Small intestine (tissue), 7 donors: ENCODE data around the gene GARNL3. TPM values are rescaled to one million over a fixed set of nuclear protein-coding genes. Genes with fewer than 3 reads are reported as not detected.

Experiments
- DNase-seq, 2 donors: peaks; one replicate each; pipeline versions ENCODE4 v3.0.0 to v3.0.0-alpha.2; 2013
- FAIRE-seq: peaks from 2 replicates; lab custom pipeline; 2012; peaks lifted over from hg19 to GRCh38; lab: Jason Lieb, UNC
- H3K27ac ChIP-seq, 3 donors: one replicate each; pipeline ENCODE4 v1.5.1; 2013; ENCODE audit warnings: low read length in 2 of 3, mild to moderate bottlenecking in 2 of 3, control low read depth in 1 of 3, inconsistent platforms in 1 of 3, low read depth in 1 of 3, moderate library complexity in 1 of 3
- H3K27me3 ChIP-seq, 3 donors: one replicate each; pipeline ENCODE4 v1.6.1; 2013; ENCODE audit warnings: low read length in 3 of 3, inconsistent platforms in 1 of 3; ENCODE audit not compliant: control insufficient read depth in 3 of 3, insufficient read depth in 3 of 3
- H3K36me3 ChIP-seq, 3 donors: one replicate each; pipeline ENCODE4 v1.6.1; 2013; ENCODE audit warnings: low read length in 3 of 3, inconsistent platforms in 1 of 3, low read depth in 1 of 3, mild to moderate bottlenecking in 1 of 3, moderate library complexity in 1 of 3; ENCODE audit not compliant: control insufficient read depth in 3 of 3, insufficient read depth in 2 of 3
- H3K4me1 ChIP-seq, 3 donors: one replicate each; pipeline ENCODE4 v1.6.1; 2013; ENCODE audit warnings: low read length in 2 of 3, inconsistent platforms in 1 of 3, low read depth in 1 of 3, mild to moderate bottlenecking in 1 of 3, moderate library complexity in 1 of 3; ENCODE audit not compliant: control insufficient read depth in 3 of 3, insufficient read depth in 2 of 3
- H3K4me3 ChIP-seq, 3 donors: one replicate each; pipeline ENCODE4 v1.5.1; 2013; ENCODE audit warnings: low read length in 3 of 3, control low read depth in 1 of 3, inconsistent platforms in 1 of 3, low read depth in 1 of 3, mild to moderate bottlenecking in 1 of 3, moderate library complexity in 1 of 3
- H3K9me3 ChIP-seq, 2 donors: one replicate each; pipeline ENCODE4 v1.6.1; 2013; ENCODE audit warnings: low read depth in 1 of 2, low read length in 1 of 2; ENCODE audit not compliant: control insufficient read depth in 2 of 2, insufficient read depth in 1 of 2
- WGBS, 3 donors: extraction: QIAGEN DNeasy Blood & Tissue Kit; methylation state at CpG; one replicate each; pipeline ENCODE4 v1.1.7; 2013; 5-methylcytosine and 5-hydroxymethylcytosine counted together
- polyA plus RNA-seq, 4 donors: library from polyadenylated mRNA; stranded (reverse) in 3 of 4; unstranded in 1 of 4; fragments of 200-250 nt in 3 of 4; fragments of 120-200 nt in 1 of 4; gene quantifications; one replicate each; pipeline versions ENCODE4 v1.2.1 to v1.2.3, GENCODE V29; 2013
- donor health status: healthy with polysubstance abuse.
- donor health status: control.
- donor health status: control.
- donor health status: Bipolar disorder and iron deficiency.
- donor health status: healthy.

The GARNL3 gene
- polyA plus RNA-seq, 4 donors: 1.6 to 11.3 (median 3.5) TPM

GRCh38 chr9:127277099-127277498 is 12.5 kb downstream of the GARNL3 start:
- no peak overlapping the region for H3K27ac ChIP-seq
- H3K36me3 ChIP-seq: no peaks in the 10 kb centered on the region
- H3K4me3 ChIP-seq: no peak overlapping the region
- WGBS, 3 donors: 42 to 49% (median 45%) methylated on average over 2 of the region's 2 CpGs
- no peak for DNase-seq
- no peak for FAIRE-seq
- no peaks in the 10 kb centered on the region for H3K4me1 ChIP-seq
- H3K9me3 ChIP-seq: no peaks in the 10 kb centered on the region
- no peaks in the 10 kb centered on the region for H3K27me3 ChIP-seq

- FAIRE-seq (no peak), DNase-seq (no peak)
- no peak overlapping the region for H3K27ac ChIP-seq
- H3K36me3 ChIP-seq: no peaks in the 10 kb centered on the region
- H3K9me3 ChIP-seq: no peaks in the 10 kb centered on the region
- 89 to 98% (median 95%) methylated on average over 1 of the region's 1 CpG for WGBS, 3 donors
- no peak overlapping the region for H3K4me3 ChIP-seq
- H3K27me3 ChIP-seq: no peaks in the 10 kb centered on the region
- H3K4me1 ChIP-seq: no peaks in the 10 kb centered on the region
Measured at GRCh38 chr9:127277770-127278169, 13.2 kb downstream of the GARNL3 start.

DNA sequence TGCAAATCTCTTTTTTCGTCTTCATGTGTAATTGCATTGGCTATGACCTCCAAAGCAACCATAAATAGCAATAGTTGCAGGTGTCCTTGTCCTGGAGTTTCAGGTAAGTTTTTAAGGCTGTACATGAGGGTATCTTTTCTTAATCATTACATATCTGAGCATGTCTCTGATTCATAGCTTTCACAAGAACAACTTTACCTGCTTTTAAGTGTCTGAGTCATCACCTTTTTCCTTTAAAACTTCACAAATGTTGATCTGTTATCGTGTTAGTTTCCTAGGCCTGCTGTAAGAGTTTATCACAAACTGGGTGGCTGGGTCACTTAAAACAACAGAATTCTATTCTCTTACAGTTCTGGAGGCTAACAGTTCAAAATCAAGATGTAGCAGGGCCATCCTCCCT is 13.8 kb downstream of the GARNL3 start:
- Histone ChIP-seq H3K27me3 (no peaks in the 10 kb centered on the region), H3K4me1 (no peaks in the 10 kb centered on the region), H3K4me3 (no peak overlapping the region), H3K9me3 (no peaks in the 10 kb centered on the region), H3K27ac (no peak overlapping the region), H3K36me3 (no peaks in the 10 kb centered on the region)
- DNase-seq (no peak), FAIRE-seq (no peak)
- WGBS, 3 donors: 72 to 92% (median 91%) methylated on average over 2 of the region's 2 CpGs

DNA sequence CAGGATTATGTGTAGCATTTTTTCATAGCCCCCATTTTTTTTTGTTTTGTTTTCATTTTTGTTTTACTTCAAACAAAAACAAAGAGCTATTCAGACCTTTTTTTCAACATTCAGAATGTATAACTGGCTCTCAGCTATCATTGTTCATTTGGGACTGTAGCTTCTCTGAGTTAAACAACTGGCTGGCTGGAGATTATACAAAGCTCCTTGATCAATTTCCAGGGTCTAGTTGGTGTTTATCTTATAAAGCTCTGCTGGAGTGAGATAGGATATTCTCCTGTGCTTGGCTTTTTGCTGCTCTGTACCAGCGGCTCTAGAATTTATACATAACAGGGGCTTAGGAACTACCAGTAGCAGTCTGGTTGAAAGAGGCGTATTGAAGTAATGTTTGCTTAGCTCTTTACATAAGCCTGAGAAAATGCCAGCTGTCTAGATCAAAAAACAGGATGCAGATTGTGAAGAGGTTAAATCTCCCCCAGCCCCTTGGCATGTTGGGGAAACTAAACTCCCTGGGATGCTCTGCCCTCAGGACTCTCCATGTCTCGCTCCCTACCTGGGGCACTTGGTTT is 15.2 kb downstream of the GARNL3 start:
- no peaks in the 10 kb centered on the region for H3K4me1 ChIP-seq
- H3K27me3 ChIP-seq: no peaks in the 10 kb centered on the region
- FAIRE-seq: no peak
- H3K9me3 ChIP-seq: no peaks in the 10 kb centered on the region
- no peak for DNase-seq
- H3K36me3 ChIP-seq: no peaks in the 10 kb centered on the region
- WGBS, 3 donors: 87 to 93% (median 91%) methylated on average over 3 of the region's 3 CpGs
- no peak overlapping the region for H3K27ac ChIP-seq
- H3K4me3 ChIP-seq: no peak overlapping the region

GRCh38 chr9:127280880-127281660 is 16.5 kb downstream of the GARNL3 start:
- Histone ChIP-seq H3K27ac (no peak overlapping the region), H3K9me3 (no peaks in the 10 kb centered on the region), H3K36me3 (no peaks in the 10 kb centered on the region), H3K4me1 (no peaks in the 10 kb centered on the region), H3K4me3 (no peak overlapping the region), H3K27me3 (no peaks in the 10 kb centered on the region)
- DNase-seq: no peak
- 89 to 93% (median 90%) methylated on average over 7 to 8 of the region's 8 CpGs for WGBS, 3 donors
- FAIRE-seq: no peak

DNA sequence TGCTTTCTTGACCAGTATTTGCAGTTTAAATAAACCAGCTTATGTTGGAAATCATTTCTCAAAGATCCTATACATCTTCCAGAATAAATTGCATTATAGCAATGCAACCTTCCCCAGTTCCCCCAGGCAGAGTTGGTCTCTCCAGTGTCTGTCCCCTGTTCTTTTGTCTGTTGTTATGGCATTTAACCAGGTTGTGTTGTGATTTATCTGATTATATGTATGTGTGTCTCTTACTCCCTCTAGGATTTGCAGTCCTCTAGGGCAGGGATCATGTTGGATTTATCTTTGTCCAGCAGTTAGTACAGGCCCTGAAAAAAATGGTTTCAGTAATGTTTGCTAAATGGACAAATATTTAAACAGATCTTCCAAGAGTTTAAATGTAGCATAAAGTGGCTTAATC is 17.3 kb downstream of the GARNL3 start:
- FAIRE-seq (no peak), DNase-seq (no peak)
- Histone ChIP-seq H3K36me3 (no peaks in the 10 kb centered on the region), H3K27me3 (no peaks in the 10 kb centered on the region), H3K4me3 (no peak overlapping the region), H3K4me1 (no peaks in the 10 kb centered on the region), H3K27ac (no peak overlapping the region), H3K9me3 (no peaks in the 10 kb centered on the region)

- no peak for FAIRE-seq
- Histone ChIP-seq H3K4me1 (no peaks in the 10 kb centered on the region), H3K36me3 (peaks cover 0 to 3% (median 0%) of the 10 kb centered on the region in 3 donors), H3K4me3 (no peak overlapping the region), H3K9me3 (no peaks in the 10 kb centered on the region), H3K27me3 (no peaks in the 10 kb centered on the region), H3K27ac (no peak overlapping the region)
- no peak for DNase-seq
Measured at GRCh38 chr9:127282611-127283010, 18.0 kb downstream of the GARNL3 start.

DNA sequence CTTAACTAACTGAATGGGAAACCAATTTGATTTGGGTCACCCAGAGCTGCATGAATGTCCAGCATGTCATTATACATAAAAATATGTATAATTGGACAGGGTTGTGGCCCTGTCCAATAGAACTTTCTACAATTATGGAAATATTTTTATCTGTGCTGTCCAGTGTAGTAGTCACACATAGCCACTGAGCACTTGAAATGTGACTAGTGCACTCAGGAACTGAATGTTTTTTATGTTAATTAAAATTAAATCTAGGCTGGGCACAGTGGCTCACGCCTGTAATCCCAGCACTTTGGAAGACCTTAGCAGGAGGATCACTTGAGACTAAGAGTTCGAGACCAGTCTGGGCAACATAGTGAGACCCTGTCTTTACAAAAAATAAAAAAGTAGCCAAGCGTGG is 18.6 kb downstream of the GARNL3 start:
- H3K4me3 ChIP-seq: no peak overlapping the region
- 91 to 93% (median 93%) methylated on average over 3 of the region's 3 CpGs for WGBS, 3 donors
- FAIRE-seq: no peak

More for the DNA sequence above, 18.6 kb downstream of the GARNL3 start:
- peaks cover 0 to 4% (median 0%) of the 10 kb centered on the region in 3 donors for H3K36me3 ChIP-seq
- H3K27ac ChIP-seq: no peak overlapping the region
- H3K4me1 ChIP-seq: no peaks in the 10 kb centered on the region
- no peak for DNase-seq
- no peaks in the 10 kb centered on the region for H3K9me3 ChIP-seq
- no peaks in the 10 kb centered on the region for H3K27me3 ChIP-seq
